Activated T-helper 1 cell treated with anti-CD3 and anti-CD28 coated beads, Interleukin-2, amount 50 U/mL, for 16 hours (primary cell): ENCODE results near the gene KRTAP2-3.
"Not testable (repeated sequence)": the region's sequence is repeated elsewhere in the genome, so short reads cannot be mapped to it uniquely, and the experiment has no call there.

ENCODE experiments used
- DNase-seq, 2 donors: peaks; one replicate each; pipeline ENCODE4 v3.0.0-alpha.2; 2020; ENCODE audit warnings: low read depth in 1 of 2, low spot score in 1 of 2

KRTAP2-3 gene

GRCh38 chr17:41069031-41069430 lies 9.1 kb upstream of the KRTAP2-3 start:
- DNase-seq, result no peak

GRCh38 chr17:41067281-41067680 lies 7.4 kb upstream of the KRTAP2-3 start:
- DNase-seq, result no peak

GRCh38 chr17:41065829-41066624 lies 6.1 kb upstream of the KRTAP2-3 start, which contains the start of gene KRTAP2-4:
KRTAP2-4 (minus strand) TSS chr17:41065879; CDS start chr17:41065845, 34 bp downstream.
- DNase-seq, result no peak

- not testable (repeated sequence) for DNase-seq
Observed at GRCh38 chr17:41065016-41065689, 5.2 kb upstream of the KRTAP2-3 start.

- no peak for DNase-seq
Observed at GRCh38 chr17:41064301-41064700, 4.4 kb upstream of the KRTAP2-3 start.

GRCh38 chr17:41063449-41063848 lies 3.5 kb upstream of the KRTAP2-3 start:
- no peak for DNase-seq

- DNase-seq, result no peak
Observed at GRCh38 chr17:41061964-41062363, 2.0 kb upstream of the KRTAP2-3 start.

- DNase-seq, result not testable (repeated sequence)
Observed at GRCh38 chr17:41059276-41060051, 450 bp downstream of the KRTAP2-3 start.

GRCh38 chr17:41058741-41059140 lies 1.2 kb downstream of the KRTAP2-3 start:
- DNase-seq, result no peak

- DNase-seq, result no peak
Observed at GRCh38 chr17:41057547-41057946, 2.4 kb downstream of the KRTAP2-3 start.

- DNase-seq, result not testable (repeated sequence)
Observed at GRCh38 chr17:41055130-41055529, 4.8 kb downstream of the KRTAP2-3 start, which contains the start of gene KRTAP2-2. KRTAP2-2 (minus strand) TSS chr17:41055230; CDS start chr17:41055211, 19 bp downstream.

- not testable (repeated sequence) for DNase-seq
Observed at GRCh38 chr17:41054556-41054955, 5.4 kb downstream of the KRTAP2-3 start.

GRCh38 chr17:41054025-41054424 lies 5.9 kb downstream of the KRTAP2-3 start:
- no peak for DNase-seq

GRCh38 chr17:41052566-41052965 lies 7.3 kb downstream of the KRTAP2-3 start:
- no peak for DNase-seq

- no peak for DNase-seq
Observed at GRCh38 chr17:41049110-41049509, 10.8 kb downstream of the KRTAP2-3 start.

GRCh38 chr17:41048441-41048840 lies 11.5 kb downstream of the KRTAP2-3 start:
- no peak for DNase-seq

- not testable (repeated sequence) for DNase-seq
Observed at GRCh38 chr17:41046735-41047465, 13.0 kb downstream of the KRTAP2-3 start, which contains the start of gene KRTAP2-1. KRTAP2-1 (minus strand) TSS chr17:41047316; CDS start chr17:41047267, 49 bp downstream.

- DNase-seq, result no peak
Observed at GRCh38 chr17:41042953-41043352, 17.0 kb downstream of the KRTAP2-3 start.

GRCh38 chr17:41040783-41041571 lies 18.9 kb downstream of the KRTAP2-3 start, which contains the start of gene KRTAP1-1:
KRTAP1-1 (minus strand) TSS chr17:41041450; CDS start chr17:41041397, 53 bp downstream.
- not testable (repeated sequence) for DNase-seq
